ENCODE measurements around the gene UGT1A7.

- no peak for TF ChIP-seq CTCF (IDR thresholded peaks at IDR 0.05)
- TF ChIP-seq POLR2A (IDR thresholded peaks at IDR 0.05): no peak
Observed at GRCh38 chr2:233690444-233690843, 8.7 kb downstream of the UGT1A7 start.

Data from right lobe of liver (tissue), 4 donors.